Esophagus muscularis mucosa (tissue), 4 donors: ENCODE results near the gene CHIA. TPM values are rescaled to one million over a fixed set of nuclear protein-coding genes. Genes with fewer than 3 reads are reported as not detected.

Experiments used
- DNase-seq: peaks from one replicate; pipeline ENCODE4 v3.0.0-alpha.2; 2017; ENCODE audit errors: extremely low spot score
- H3K27ac ChIP-seq, 4 donors: fragments of 200-600 bp; sonication (generic); replicated peaks in 1 of 4; 1 replicate in 3 of 4; 2 replicates in 1 of 4; pipeline ENCODE4 v1.5.1; 2016 to 2019; ENCODE audit warnings: mild to moderate bottlenecking in 1 of 4
- H3K27me3 ChIP-seq, 4 donors: fragments of 200-600 bp; sonication (generic); one replicate each; pipeline versions ENCODE4 v1.5.1 to v1.6.0; 2016 to 2019
- H3K36me3 ChIP-seq, 4 donors: fragments of 200-600 bp; sonication (generic); one replicate each; pipeline ENCODE4 v1.5.1; 2016 to 2019
- H3K4me1 ChIP-seq, 4 donors: fragments of 200-600 bp; sonication (generic); one replicate each; pipeline ENCODE4 v1.5.1; 2016 to 2019
- H3K4me3 ChIP-seq, 4 donors: fragments of 200-600 bp; sonication (generic); 1 replicate in 2 of 4; 2 replicates in 2 of 4; pipeline ENCODE4 v1.5.1; 2016 to 2019; ENCODE audit warnings: mild to moderate bottlenecking in 4 of 4, moderate library complexity in 1 of 4
- H3K9me3 ChIP-seq, 4 donors: fragments of 200-600 bp; sonication (generic); 1 replicate in 3 of 4; 2 replicates in 1 of 4; pipeline ENCODE4 v1.5.1; 2016 to 2019
- EP300 ChIP-seq: sonication (generic); formaldehyde crosslinking; IDR thresholded peaks from one replicate; pipeline ENCODE4 v1.6.1; 2017; ENCODE audit warnings: antibody characterized with exemption
- POLR2A ChIP-seq: fragments of 450-650 bp; IDR thresholded peaks from one replicate; pipeline ENCODE4 v1.6.1; 2017; ENCODE audit warnings: antibody characterized with exemption, moderate library complexity, mild to moderate bottlenecking, low read depth
- POLR2AphosphoS5 ChIP-seq, 2 donors: sonication (generic); formaldehyde crosslinking; IDR thresholded peaks; one replicate each; pipeline ENCODE4 v1.6.1; 2017; ENCODE audit warnings: antibody characterized with exemption in 2 of 2
- WGBS: methylation state at CpG from one replicate; pipeline ENCODE4 v1.1.5; 2018; 5-methylcytosine and 5-hydroxymethylcytosine counted together
- intact Hi-C: fragments of 100-400 bp; cut with DNase I; formaldehyde crosslinking; loops from one replicate; pipeline ENCODE4 v1.15.1; 2023
- total RNA-seq, 4 donors: library from RNA; depleted of rRNA; stranded (reverse); fragments of >200 nt; gene quantifications; one replicate each; pipeline versions ENCODE4 v1.1.0 to v1.2.1, GENCODE V29; 2016
- TF ChIP-seq, protein P1 (sequence below), 3 experiments: fragments of 200-600 bp in 2 of 3; fragments of 450-650 bp in 1 of 3; sonication (generic) in 2 of 3; IDR thresholded peaks; one replicate each; pipeline ENCODE4 v1.5.1; 2017 to 2019; ENCODE audit warnings: antibody characterized with exemption in 3 of 3, mild to moderate bottlenecking in 2 of 3, moderate library complexity in 1 of 3

Gene CHIA
- total RNA-seq, 4 donors from 2014 or later: not detected

DNA sequence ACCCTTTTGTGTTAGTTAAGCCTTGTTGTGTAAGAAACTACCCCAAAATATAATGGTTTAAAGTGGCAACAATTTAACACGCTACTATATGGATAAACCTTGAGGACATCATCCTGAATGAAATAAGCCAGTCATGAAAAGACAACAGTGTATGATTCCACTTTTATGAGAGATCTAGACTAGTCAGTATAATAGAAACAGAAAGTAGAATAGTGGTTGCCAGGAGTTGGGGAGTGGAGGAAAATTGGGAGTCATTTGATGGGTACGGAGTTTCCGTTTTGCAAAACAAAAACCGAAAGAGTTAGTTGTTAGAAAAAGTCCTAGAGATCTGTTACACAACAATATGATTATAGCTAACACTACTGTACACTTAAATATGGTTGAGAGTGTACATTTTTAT, 16.0 kb upstream of the CHIA start:
- H3K27ac ChIP-seq: no peak overlapping the region
- WGBS: 76% methylated on average over 4 of the region's 4 CpGs

GRCh38 chr1:111275079-111275478, 15.6 kb upstream of the CHIA start:
- peaks cover 0 to 4% (median 0%) of the 10 kb centered on the region in 4 donors for H3K9me3 ChIP-seq
- no peaks in the 10 kb centered on the region for H3K36me3 ChIP-seq
- 37% methylated on average over 1 of the region's 1 CpG for WGBS
- no peak for DNase-seq
- H3K27me3 ChIP-seq: peaks cover 4 to 30% (median 12%) of the 10 kb centered on the region in 4 donors
- peaks cover 3 to 11% (median 8%) of the 10 kb centered on the region in 4 donors for H3K4me1 ChIP-seq
- H3K4me3 ChIP-seq: no peak overlapping the region
- intact Hi-C loops: no loop called here
- no peak overlapping the region for H3K27ac ChIP-seq
- TF ChIP-seq POLR2AphosphoS5 (IDR thresholded peaks at IDR 0.05): peak in 1 of 2 donors; percentile 6
- no peak for TF ChIP-seq POLR2A
- TF ChIP-seq, protein P1, sequence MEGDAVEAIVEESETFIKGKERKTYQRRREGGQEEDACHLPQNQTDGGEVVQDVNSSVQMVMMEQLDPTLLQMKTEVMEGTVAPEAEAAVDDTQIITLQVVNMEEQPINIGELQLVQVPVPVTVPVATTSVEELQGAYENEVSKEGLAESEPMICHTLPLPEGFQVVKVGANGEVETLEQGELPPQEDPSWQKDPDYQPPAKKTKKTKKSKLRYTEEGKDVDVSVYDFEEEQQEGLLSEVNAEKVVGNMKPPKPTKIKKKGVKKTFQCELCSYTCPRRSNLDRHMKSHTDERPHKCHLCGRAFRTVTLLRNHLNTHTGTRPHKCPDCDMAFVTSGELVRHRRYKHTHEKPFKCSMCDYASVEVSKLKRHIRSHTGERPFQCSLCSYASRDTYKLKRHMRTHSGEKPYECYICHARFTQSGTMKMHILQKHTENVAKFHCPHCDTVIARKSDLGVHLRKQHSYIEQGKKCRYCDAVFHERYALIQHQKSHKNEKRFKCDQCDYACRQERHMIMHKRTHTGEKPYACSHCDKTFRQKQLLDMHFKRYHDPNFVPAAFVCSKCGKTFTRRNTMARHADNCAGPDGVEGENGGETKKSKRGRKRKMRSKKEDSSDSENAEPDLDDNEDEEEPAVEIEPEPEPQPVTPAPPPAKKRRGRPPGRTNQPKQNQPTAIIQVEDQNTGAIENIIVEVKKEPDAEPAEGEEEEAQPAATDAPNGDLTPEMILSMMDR (IDR thresholded peaks at IDR 0.05): no peak

More for the DNA sequence above, 16.0 kb upstream of the CHIA start:
- Histone ChIP-seq H3K27me3 (peaks cover 4 to 33% (median 12%) of the 10 kb centered on the region in 4 donors), H3K4me1 (peaks cover 3 to 11% (median 8%) of the 10 kb centered on the region in 4 donors), H3K36me3 (no peaks in the 10 kb centered on the region), H3K9me3 (peaks cover 0 to 4% (median 0%) of the 10 kb centered on the region in 4 donors), H3K4me3 (no peak overlapping the region)
- intact Hi-C loops: no loop called here
- TF ChIP-seq POLR2A (no peak), POLR2AphosphoS5 (IDR thresholded peaks at IDR 0.05) (no peak), EP300 (no peak)
- TF ChIP-seq, protein P1 (IDR thresholded peaks at IDR 0.05): no peak
- no peak for DNase-seq

GRCh38 chr1:111275780-111276433, 14.7 kb upstream of the CHIA start:
- no peak for DNase-seq
- H3K4me3 ChIP-seq: no peak overlapping the region
- intact Hi-C loops: no loop called here

GRCh38 chr1:111279144-111279543, 11.5 kb upstream of the CHIA start:
- no peaks in the 10 kb centered on the region for H3K36me3 ChIP-seq
- 76% methylated on average over 4 of the region's 4 CpGs for WGBS
- TF ChIP-seq, protein P1 (IDR thresholded peaks at IDR 0.05): no peak
- TF ChIP-seq EP300 (no peak), POLR2AphosphoS5 (IDR thresholded peaks at IDR 0.05) (no peak), POLR2A (no peak)
- H3K4me3 ChIP-seq: no peak overlapping the region
- intact Hi-C loops: no loop called here
- H3K9me3 ChIP-seq: peaks cover 0 to 4% (median 0%) of the 10 kb centered on the region in 4 donors
- no peak overlapping the region for H3K27ac ChIP-seq
- H3K27me3 ChIP-seq: no peaks in the 10 kb centered on the region
- no peak for DNase-seq
- no peaks in the 10 kb centered on the region for H3K4me1 ChIP-seq

More at GRCh38 chr1:111275780-111276433, 14.7 kb upstream of the CHIA start:
- Histone ChIP-seq H3K27ac (no peak overlapping the region), H3K27me3 (peaks cover 3 to 22% (median 4%) of the 10 kb centered on the region in 4 donors), H3K9me3 (peaks cover 0 to 4% (median 0%) of the 10 kb centered on the region in 4 donors), H3K36me3 (no peaks in the 10 kb centered on the region), H3K4me1 (peaks cover 3 to 7% (median 5%) of the 10 kb centered on the region in 4 donors)
- TF ChIP-seq POLR2A (no peak), EP300 (no peak), POLR2AphosphoS5 (IDR thresholded peaks at IDR 0.05) (no peak)
- TF ChIP-seq, protein P1 (IDR thresholded peaks at IDR 0.05): no peak
